ENCODE data around the gene CSMD2. TPM values are rescaled to one million over a fixed set of nuclear protein-coding genes. Genes with fewer than 3 reads are reported as not detected.

CSMD2 gene
- total and polyA plus RNA-seq, 2 experiments from 2014 or later = 5.3 to 16.6 TPM

GRCh38 chr1:33802268-33802667 lies 362.8 kb downstream of the CSMD2 start:
- no peaks in the 10 kb centered on the region for H4K20me1 ChIP-seq (replicated peaks; ENCODE audit: insufficient read depth)
- no peaks in the 10 kb centered on the region for H3K79me2 ChIP-seq (replicated peaks; ENCODE audit: insufficient read depth)
- peaks cover 17% of the 10 kb centered on the region for H3K4me1 Mint-ChIP-seq
- H3K27me3 ChIP-seq (ENCODE audit: insufficient read depth) = no peaks in the 10 kb centered on the region
- H3K36me3 ChIP-seq (ENCODE audit: insufficient read depth) = peaks cover 10% of the 10 kb centered on the region; the same call in 1 of the 2 replicates
- no peaks in the 10 kb centered on the region for H3F3A ChIP-seq (replicated peaks; ENCODE audit: low read depth)
- H3K4me1 ChIP-seq (ENCODE audit: insufficient read depth) = peaks cover 6% of the 10 kb centered on the region; the same call in 1 of the 2 replicates
- DNase-seq (ENCODE audit: low spot score) = no peak
- peaks cover 5% of the 10 kb centered on the region for H3K9me3 Mint-ChIP-seq
- no peak overlapping the region for H3K27ac Mint-ChIP-seq
- no peak overlapping the region for H3K27ac ChIP-seq (ENCODE audit: low read depth)
- peaks cover 4% of the 10 kb centered on the region for H3K27me3 Mint-ChIP-seq (ENCODE audit: insufficient read depth, low read depth, poor library complexity)
- no peak overlapping the region for H2AFZ ChIP-seq
- no peak for ATAC-seq
- no peak overlapping the region for H3K4me3 ChIP-seq
- no peak overlapping the region for H3K4me2 ChIP-seq
- H3K36me3 Mint-ChIP-seq (ENCODE audit: low read depth) = peaks cover 47% of the 10 kb centered on the region
- TF ChIP-seq EZH2phosphoT487 (IDR thresholded peaks at IDR 0.05; ENCODE audit: unreplicated experiment) (no peak), CTCF (conservative IDR thresholded peaks at IDR 0.05; ENCODE audit: low read depth in 2 of 2) (no peak), ETS1 (IDR thresholded peaks at IDR 0.05) (no peak), REST (IDR thresholded peaks at IDR 0.05; ENCODE audit: unreplicated experiment) (no peak), JUNB (IDR thresholded peaks at IDR 0.05; ENCODE audit: unreplicated experiment) (no peak), ZNF331 (CRISPR knock-in tag; IDR thresholded peaks at IDR 0.05; ENCODE audit: low read depth) (no peak), ZNF114 (CRISPR knock-in tag; IDR thresholded peaks at IDR 0.05) (no peak), STAT1 (IDR thresholded peaks at IDR 0.05; ENCODE audit: unreplicated experiment) (no peak), ZNF462 (CRISPR knock-in tag; IDR thresholded peaks at IDR 0.05) (no peak), NANOG (IDR thresholded peaks at IDR 0.05; ENCODE audit: borderline replicate concordance) (no peak), CREB1 (CRISPR knock-in tag; IDR thresholded peaks at IDR 0.05; ENCODE audit: low read depth) (no peak), EZH2 (IDR thresholded peaks at IDR 0.05; ENCODE audit: low read depth, unreplicated experiment) (no peak), POLR2AphosphoS5 (IDR thresholded peaks at IDR 0.05; ENCODE audit: low read depth) (no peak)
- peaks cover 7% of the 10 kb centered on the region; the same call in 1 of the 2 replicates for H3K9me2 ChIP-seq (ENCODE audit: insufficient read depth)
- H3K4me3 Mint-ChIP-seq = no peak overlapping the region
